Endodermal cell (in vitro differentiated cells): ENCODE results near the gene LIMS1. TPM values are rescaled to one million over a fixed set of nuclear protein-coding genes. Genes with fewer than 3 reads are reported as not detected.

Source experiments
- DNase-seq: peaks from one replicate; pipeline ENCODE4 v3.0.0-alpha.2; 2017
- H3K27ac ChIP-seq: 2 replicates; pipeline ENCODE4 v1.5.1; 2013; ENCODE audit warnings: mild to moderate bottlenecking, low read depth, low read length, moderate library complexity
- H3K27me3 ChIP-seq: 2 replicates; pipeline ENCODE4 v1.6.1; 2013; ENCODE audit warnings: mild to moderate bottlenecking, low read length, moderate library complexity; ENCODE audit not compliant: insufficient read depth, control insufficient read depth, poor library complexity, severe bottlenecking
- H3K36me3 ChIP-seq: 2 replicates; pipeline ENCODE4 v1.7.0; 2013; ENCODE audit warnings: mild to moderate bottlenecking, low read length, moderate library complexity; ENCODE audit not compliant: control insufficient read depth, insufficient read depth
- H3K4me1 ChIP-seq: one replicate; pipeline ENCODE4 v1.7.0; 2013; ENCODE audit warnings: low read length; ENCODE audit not compliant: control insufficient read depth, insufficient read depth
- H3K4me3 ChIP-seq: 2 replicates; pipeline ENCODE4 v1.5.1; 2013; ENCODE audit warnings: mild to moderate bottlenecking, low read length, moderate library complexity
- H3K9ac ChIP-seq: 2 replicates; pipeline ENCODE4 v1.6.1; 2013; ENCODE audit warnings: mild to moderate bottlenecking, low read length, moderate library complexity; ENCODE audit not compliant: poor library complexity, severe bottlenecking; ENCODE audit errors: extremely low read depth
- H3K9me3 ChIP-seq: 2 replicates; pipeline ENCODE4 v1.6.1; 2013; ENCODE audit warnings: mild to moderate bottlenecking, low read length, moderate library complexity; ENCODE audit not compliant: control insufficient read depth
- H3K27ac Mint-ChIP-seq: 2 replicates; pipeline ENCODE4 v1.8.0; 2020; ENCODE audit warnings: mixed read lengths
- H3K27me3 Mint-ChIP-seq: 2 replicates; pipeline ENCODE4 v1.8.0; 2021; ENCODE audit warnings: mild to moderate bottlenecking, mixed read lengths; ENCODE audit not compliant: insufficient read depth
- H3K36me3 Mint-ChIP-seq: 2 replicates; pipeline ENCODE4 v1.8.0; 2020; ENCODE audit warnings: low read depth, mixed read lengths
- H3K4me1 Mint-ChIP-seq: 2 replicates; pipeline ENCODE4 v1.8.0; 2020; ENCODE audit warnings: mixed read lengths
- H3K4me3 Mint-ChIP-seq: 2 replicates; pipeline ENCODE4 v1.8.0; 2020; ENCODE audit warnings: mild to moderate bottlenecking, moderate library complexity, mixed read lengths
- H3K9me3 Mint-ChIP-seq: 2 replicates; pipeline ENCODE4 v1.8.0; 2020; ENCODE audit warnings: mild to moderate bottlenecking, mixed read lengths
- WGBS, 2 experiments: methylation state at CpG; one replicate each; pipeline versions ENCODE4 v1.1.5 to v1.1.7; 2013; ENCODE audit warnings: missing lambda C conversion rate in 2 of 2, mixed read lengths in 1 of 2; ENCODE audit not compliant: insufficient coverage in 1 of 2, insufficient read length in 1 of 2; 5-methylcytosine and 5-hydroxymethylcytosine counted together
- total RNA-seq, 2 donors: library from RNA; stranded (reverse); fragmentation: NEBNext Ultra II Directional in 1 of 2; extraction: Animal tissue kit (Norgen Biotek cat#: 25700) in 1 of 2; gene quantifications; 2 replicates in 1 of 2; 3 replicates in 1 of 2; pipeline ENCODE4 v1.2.1, GENCODE V29; 2021
- TF ChIP-seq, protein P1 (sequence below): fragments of 200-600 bp; sonication (generic); conservative IDR thresholded peaks from 2 replicates; pipeline ENCODE4 v1.5.0; 2021; ENCODE audit warnings: antibody characterized with exemption, mild to moderate bottlenecking

Gene LIMS1
- total RNA-seq, 2 donors from 2014 or later = 45.9 to 46.6 TPM

DNA sequence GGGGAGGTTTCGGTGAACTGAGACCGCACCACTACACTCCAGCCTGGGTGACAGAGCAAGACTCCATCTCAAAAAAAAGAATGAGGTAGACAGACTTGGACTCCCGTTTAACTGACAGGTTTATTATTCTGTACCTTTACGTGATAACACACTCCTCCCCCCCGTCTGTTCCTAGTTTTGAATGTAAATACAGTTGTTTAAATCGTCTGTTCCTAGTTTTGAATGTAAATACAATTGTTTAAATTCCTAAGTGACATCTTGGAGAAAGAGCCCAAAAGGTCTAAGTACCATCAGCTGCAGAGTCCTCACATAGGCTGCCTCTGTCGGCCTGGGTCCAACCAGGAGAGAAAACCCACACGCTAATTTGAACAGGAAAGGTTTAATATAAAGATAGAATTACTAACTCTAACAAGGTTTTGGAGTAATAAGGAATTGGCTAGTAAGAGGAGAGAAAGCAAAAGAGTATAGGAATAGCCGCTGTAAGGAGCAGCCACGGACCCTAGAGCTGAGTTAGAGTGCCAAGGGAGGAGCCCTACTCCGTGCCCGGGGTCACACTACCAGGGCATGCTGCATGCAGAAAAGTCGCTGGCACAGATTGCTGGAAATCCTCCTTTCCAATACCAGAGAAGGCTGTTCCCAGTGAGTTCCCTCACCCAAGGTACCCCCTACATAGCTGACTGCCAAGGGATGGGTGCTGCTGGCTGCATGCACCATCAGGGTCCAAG, 101.5 kb downstream of the LIMS1 start:
- Mint-ChIP-seq H3K4me3 (no peak overlapping the region), H3K9me3 (no peaks in the 10 kb centered on the region)
- TF ChIP-seq, protein P1, sequence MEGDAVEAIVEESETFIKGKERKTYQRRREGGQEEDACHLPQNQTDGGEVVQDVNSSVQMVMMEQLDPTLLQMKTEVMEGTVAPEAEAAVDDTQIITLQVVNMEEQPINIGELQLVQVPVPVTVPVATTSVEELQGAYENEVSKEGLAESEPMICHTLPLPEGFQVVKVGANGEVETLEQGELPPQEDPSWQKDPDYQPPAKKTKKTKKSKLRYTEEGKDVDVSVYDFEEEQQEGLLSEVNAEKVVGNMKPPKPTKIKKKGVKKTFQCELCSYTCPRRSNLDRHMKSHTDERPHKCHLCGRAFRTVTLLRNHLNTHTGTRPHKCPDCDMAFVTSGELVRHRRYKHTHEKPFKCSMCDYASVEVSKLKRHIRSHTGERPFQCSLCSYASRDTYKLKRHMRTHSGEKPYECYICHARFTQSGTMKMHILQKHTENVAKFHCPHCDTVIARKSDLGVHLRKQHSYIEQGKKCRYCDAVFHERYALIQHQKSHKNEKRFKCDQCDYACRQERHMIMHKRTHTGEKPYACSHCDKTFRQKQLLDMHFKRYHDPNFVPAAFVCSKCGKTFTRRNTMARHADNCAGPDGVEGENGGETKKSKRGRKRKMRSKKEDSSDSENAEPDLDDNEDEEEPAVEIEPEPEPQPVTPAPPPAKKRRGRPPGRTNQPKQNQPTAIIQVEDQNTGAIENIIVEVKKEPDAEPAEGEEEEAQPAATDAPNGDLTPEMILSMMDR = no peak

GRCh38 chr2:108637304-108637669, 103.0 kb downstream of the LIMS1 start:
- H3K36me3 Mint-ChIP-seq = no peaks in the 10 kb centered on the region
- H3K9me3 Mint-ChIP-seq = no peaks in the 10 kb centered on the region
- WGBS, 2 experiments = 73 to 83% methylated on average over 2 to 4 of the region's 4 CpGs
- H3K27me3 Mint-ChIP-seq = no peaks in the 10 kb centered on the region
- H3K9me3 ChIP-seq = no peaks in the 10 kb centered on the region
- H3K27me3 ChIP-seq = no peaks in the 10 kb centered on the region
- H3K27ac ChIP-seq = peak overlapping the region; percentile 45
- DNase-seq = no peak
- H3K9ac ChIP-seq = no peak overlapping the region
- TF ChIP-seq, protein P1 = no peak
- peaks cover 7% of the 10 kb centered on the region for H3K4me1 Mint-ChIP-seq
- no peaks in the 10 kb centered on the region for H3K36me3 ChIP-seq
- no peaks in the 10 kb centered on the region for H3K4me1 ChIP-seq
- H3K4me3 Mint-ChIP-seq = no peak overlapping the region
- H3K4me3 ChIP-seq = no peak overlapping the region
- H3K27ac Mint-ChIP-seq = no peak overlapping the region

More for the DNA sequence above, 101.5 kb downstream of the LIMS1 start:
- peaks cover 7% of the 10 kb centered on the region for H3K4me1 Mint-ChIP-seq
- Histone ChIP-seq H3K4me1 (no peaks in the 10 kb centered on the region), H3K27ac (no peak overlapping the region), H3K4me3 (no peak overlapping the region), H3K27me3 (no peaks in the 10 kb centered on the region), H3K9me3 (no peaks in the 10 kb centered on the region), H3K36me3 (no peaks in the 10 kb centered on the region), H3K9ac (no peak overlapping the region)
- DNase-seq = no peak
- no peaks in the 10 kb centered on the region for H3K36me3 Mint-ChIP-seq
- H3K27ac Mint-ChIP-seq = no peak overlapping the region
- H3K27me3 Mint-ChIP-seq = no peaks in the 10 kb centered on the region
- WGBS, 2 experiments = 81 to 97% methylated on average over 9 to 13 of the region's 13 CpGs

DNA sequence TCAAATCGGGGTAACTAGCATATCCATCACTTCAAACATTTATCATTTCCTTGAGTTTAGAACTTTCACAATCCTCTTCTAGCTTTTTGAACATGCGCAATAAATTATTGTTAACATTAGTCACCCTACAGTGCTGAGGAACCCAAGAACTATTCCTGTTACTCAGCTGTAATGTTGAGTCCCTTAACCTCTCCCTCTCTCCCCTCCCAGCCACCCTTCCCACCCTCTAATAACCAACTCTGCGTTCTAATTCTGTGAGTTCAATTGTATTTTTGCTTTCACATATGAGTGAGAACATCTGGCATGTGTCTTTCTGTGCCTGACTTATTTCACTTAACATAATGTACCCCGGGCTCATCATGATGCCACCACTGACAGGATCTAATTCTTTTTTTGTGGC, 106.5 kb downstream of the LIMS1 start:
- no peak for DNase-seq
- H3K27me3 Mint-ChIP-seq = no peaks in the 10 kb centered on the region
- no peak overlapping the region for H3K27ac Mint-ChIP-seq
- H3K9me3 Mint-ChIP-seq = peaks cover 9% of the 10 kb centered on the region
- H3K4me1 ChIP-seq = no peaks in the 10 kb centered on the region
- H3K4me3 Mint-ChIP-seq = no peak overlapping the region
- H3K36me3 Mint-ChIP-seq = peaks cover 15% of the 10 kb centered on the region
- H3K9ac ChIP-seq = no peak overlapping the region
- H3K36me3 ChIP-seq = no peaks in the 10 kb centered on the region
- H3K4me1 Mint-ChIP-seq = peaks cover under 1% of the 10 kb centered on the region
- 98 to 100% methylated on average over 2 to 4 of the region's 4 CpGs for WGBS, 2 experiments
- H3K27ac ChIP-seq = no peak overlapping the region
- TF ChIP-seq, protein P1 = no peak
- no peaks in the 10 kb centered on the region for H3K9me3 ChIP-seq
- no peaks in the 10 kb centered on the region for H3K27me3 ChIP-seq
- H3K4me3 ChIP-seq = no peak overlapping the region
